ENCODE results near the gene KCNK10. TPM values are rescaled to one million over a fixed set of nuclear protein-coding genes. Genes with fewer than 3 reads are reported as not detected.

The KCNK10 gene
- total RNA-seq, 5 donors from 2014 or later (not counting 1 experiment from before 2014, with no cell fraction given), result not detected

DNA sequence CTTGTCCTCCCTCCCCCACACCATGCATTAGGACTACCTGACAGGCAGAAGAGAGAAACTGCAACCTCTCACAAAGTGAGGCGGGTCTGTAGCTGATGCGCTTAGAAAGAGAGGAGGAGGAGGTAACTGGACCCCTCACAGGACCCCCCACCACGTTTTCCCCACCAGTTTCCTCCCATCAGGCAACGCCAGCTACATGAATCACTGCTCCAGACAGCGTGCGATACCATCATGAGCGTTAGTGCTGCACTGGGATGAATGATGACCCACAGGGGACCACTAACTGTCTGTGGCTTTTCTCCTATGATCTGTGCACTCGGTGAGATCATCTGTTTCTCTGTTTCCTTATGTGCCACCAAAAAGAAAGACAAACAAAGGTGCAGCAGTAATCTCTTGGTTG lies 77.7 kb downstream of the KCNK10 start:
- no peaks in the 10 kb centered on the region for H3K9me3 ChIP-seq
- ChIA-PET POLR2A (interaction anchor here in 1 of 2 donors (0.5 kb wide), 1 partner anchor 11 kb away, joined by 4 read pairs; no protein-coding TSS in a partner anchor), CTCF (no interaction called here)
- Mint-ChIP-seq H3K36me3 (no peaks in the 10 kb centered on the region), H3K4me3 (no peak overlapping the region), H3K4me1 (no peaks in the 10 kb centered on the region), H3K27me3 (peaks cover 29 to 59% of the 10 kb centered on the region in 2 donors), H3K27ac (no peak overlapping the region), H3K9me3 (no peaks in the 10 kb centered on the region)
- H3K4me1 ChIP-seq (ENCODE audit: control insufficient read depth in 1 of 2, extremely low read depth in 1 of 2, insufficient read depth in 2 of 2, low read length in 2 of 2), result no peaks in the 10 kb centered on the region
- 47% methylated on average over 6 of the region's 8 CpGs for WGBS (ENCODE audit: insufficient coverage)
- H3K36me3 ChIP-seq (ENCODE audit: control insufficient read depth in 2 of 2, extremely low read depth in 1 of 2, insufficient read depth in 1 of 2, low read length in 1 of 2), result no peaks in the 10 kb centered on the region
- no peak overlapping the region for H3K27ac ChIP-seq (ENCODE audit: low read length)
- ATAC-seq (replicated peaks in 1 of 4), result no peak
- H3K27me3 ChIP-seq (replicated peaks in 1 of 2; ENCODE audit: control insufficient read depth in 2 of 2, extremely low read depth in 1 of 2, insufficient read depth in 2 of 2, low read length in 1 of 2), result peaks cover 0 to 7% of the 10 kb centered on the region in 2 experiments
- no peak overlapping the region for H3K4me3 ChIP-seq (ENCODE audit: control insufficient read depth in 1 of 2, extremely low read depth in 1 of 2, low read length in 1 of 2)
- no peak for DNase-seq

GRCh38 chr14:88243946-88244345 lies 79.1 kb downstream of the KCNK10 start:
- Histone ChIP-seq H3K4me3 (ENCODE audit: control insufficient read depth in 1 of 2, extremely low read depth in 1 of 2, low read length in 1 of 2) (no peak overlapping the region), H3K27me3 (replicated peaks in 1 of 2; ENCODE audit: control insufficient read depth in 2 of 2, extremely low read depth in 1 of 2, insufficient read depth in 2 of 2, low read length in 1 of 2) (peaks cover 0 to 5% of the 10 kb centered on the region in 2 experiments), H3K27ac (ENCODE audit: low read length) (no peak overlapping the region), H3K4me1 (ENCODE audit: control insufficient read depth in 1 of 2, extremely low read depth in 1 of 2, insufficient read depth in 2 of 2, low read length in 2 of 2) (no peaks in the 10 kb centered on the region), H3K36me3 (ENCODE audit: control insufficient read depth in 2 of 2, extremely low read depth in 1 of 2, insufficient read depth in 1 of 2, low read length in 1 of 2) (no peaks in the 10 kb centered on the region), H3K9me3 (no peaks in the 10 kb centered on the region)
- POLR2A ChIA-PET, result interaction anchor here in 1 of 2 donors (0.7 kb wide), 1 partner anchor 74 kb away, joined by 3 read pairs; no protein-coding TSS in a partner anchor
- CTCF ChIA-PET, result no interaction called here
- no peaks in the 10 kb centered on the region for H3K36me3 Mint-ChIP-seq
- no peaks in the 10 kb centered on the region for H3K4me1 Mint-ChIP-seq
- no peaks in the 10 kb centered on the region for H3K9me3 Mint-ChIP-seq
- H3K27ac Mint-ChIP-seq, result no peak overlapping the region
- H3K27me3 Mint-ChIP-seq, result peaks cover 30 to 57% of the 10 kb centered on the region in 2 donors
- WGBS (ENCODE audit: insufficient coverage), result no CpG with 5 or more reads among the region's 4 CpGs
- no peak for DNase-seq
- no peak for ATAC-seq (replicated peaks in 1 of 4)
- H3K4me3 Mint-ChIP-seq, result no peak overlapping the region

DNA sequence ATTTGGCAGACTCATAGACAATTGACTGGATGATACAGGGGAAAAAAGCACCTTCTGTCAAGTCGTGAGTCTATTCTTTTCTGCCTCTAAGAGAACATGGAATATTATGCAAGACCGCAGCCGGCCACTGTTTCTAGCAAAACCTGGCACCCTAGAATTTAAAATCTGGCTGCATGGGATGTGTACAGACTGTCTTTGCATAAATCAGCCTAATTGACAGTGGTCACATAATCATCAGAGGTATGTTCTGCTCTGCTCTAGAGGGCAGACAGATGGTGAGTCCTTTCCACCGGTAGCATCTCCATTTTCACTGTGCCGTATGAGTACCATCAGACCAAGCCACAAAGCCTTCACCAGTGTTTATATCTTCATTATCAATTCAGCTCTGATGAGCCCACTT lies 80.6 kb downstream of the KCNK10 start:
- WGBS (ENCODE audit: insufficient coverage), result 100% methylated on average over 2 of the region's 5 CpGs
- peaks cover 33 to 51% of the 10 kb centered on the region in 2 donors for H3K27me3 Mint-ChIP-seq
- no peak for ATAC-seq (replicated peaks in 1 of 4)

GRCh38 chr14:88241810-88242209 lies 81.3 kb downstream of the KCNK10 start:
- Mint-ChIP-seq H3K9me3 (no peaks in the 10 kb centered on the region), H3K27ac (no peak overlapping the region), H3K4me3 (no peak overlapping the region), H3K27me3 (peaks cover 29 to 53% of the 10 kb centered on the region in 2 donors), H3K4me1 (no peaks in the 10 kb centered on the region), H3K36me3 (no peaks in the 10 kb centered on the region)
- WGBS (ENCODE audit: insufficient coverage), result 80% methylated on average over 7 of the region's 9 CpGs
- H3K4me1 ChIP-seq (ENCODE audit: control insufficient read depth in 1 of 2, extremely low read depth in 1 of 2, insufficient read depth in 2 of 2, low read length in 2 of 2), result no peaks in the 10 kb centered on the region
- CTCF ChIA-PET, result interaction anchor here in 1 of 2 donors (0.7 kb wide), 1 partner anchor 9 kb away, joined by 6 read pairs; no protein-coding TSS in a partner anchor
- H3K27ac ChIP-seq (ENCODE audit: low read length), result no peak overlapping the region
- POLR2A ChIA-PET, result no interaction called here
- H3K9me3 ChIP-seq, result no peaks in the 10 kb centered on the region
- DNase-seq (no peak), ATAC-seq (replicated peaks in 1 of 4) (no peak)
- H3K36me3 ChIP-seq (ENCODE audit: control insufficient read depth in 2 of 2, extremely low read depth in 1 of 2, insufficient read depth in 1 of 2, low read length in 1 of 2), result no peaks in the 10 kb centered on the region
- H3K27me3 ChIP-seq (replicated peaks in 1 of 2; ENCODE audit: control insufficient read depth in 2 of 2, extremely low read depth in 1 of 2, insufficient read depth in 2 of 2, low read length in 1 of 2), result peaks cover 0 to 3% of the 10 kb centered on the region in 2 experiments
- no peak overlapping the region for H3K4me3 ChIP-seq (ENCODE audit: control insufficient read depth in 1 of 2, extremely low read depth in 1 of 2, low read length in 1 of 2)

More for the DNA sequence above, 80.6 kb downstream of the KCNK10 start:
- no peaks in the 10 kb centered on the region for H3K4me1 ChIP-seq (ENCODE audit: control insufficient read depth in 1 of 2, extremely low read depth in 1 of 2, insufficient read depth in 2 of 2, low read length in 2 of 2)
- no peak overlapping the region for H3K4me3 Mint-ChIP-seq
- CTCF ChIA-PET, result no interaction called here
- H3K27ac Mint-ChIP-seq, result no peak overlapping the region
- no peaks in the 10 kb centered on the region for H3K9me3 ChIP-seq
- H3K36me3 ChIP-seq (ENCODE audit: control insufficient read depth in 2 of 2, extremely low read depth in 1 of 2, insufficient read depth in 1 of 2, low read length in 1 of 2), result no peaks in the 10 kb centered on the region
- POLR2A ChIA-PET, result no interaction called here
- DNase-seq, result no peak
- no peaks in the 10 kb centered on the region for H3K36me3 Mint-ChIP-seq
- H3K4me3 ChIP-seq (ENCODE audit: control insufficient read depth in 1 of 2, extremely low read depth in 1 of 2, low read length in 1 of 2), result no peak overlapping the region
- H3K4me1 Mint-ChIP-seq, result no peaks in the 10 kb centered on the region
- no peaks in the 10 kb centered on the region for H3K9me3 Mint-ChIP-seq
- peaks cover 0 to 5% of the 10 kb centered on the region in 2 experiments for H3K27me3 ChIP-seq (replicated peaks in 1 of 2; ENCODE audit: control insufficient read depth in 2 of 2, extremely low read depth in 1 of 2, insufficient read depth in 2 of 2, low read length in 1 of 2)
- H3K27ac ChIP-seq (ENCODE audit: low read length), result no peak overlapping the region

- Histone ChIP-seq H3K4me3 (ENCODE audit: control insufficient read depth in 1 of 2, extremely low read depth in 1 of 2, low read length in 1 of 2) (no peak overlapping the region), H3K9me3 (no peaks in the 10 kb centered on the region), H3K4me1 (ENCODE audit: control insufficient read depth in 1 of 2, extremely low read depth in 1 of 2, insufficient read depth in 2 of 2, low read length in 2 of 2) (no peaks in the 10 kb centered on the region), H3K27ac (ENCODE audit: low read length) (no peak overlapping the region), H3K27me3 (replicated peaks in 1 of 2; ENCODE audit: control insufficient read depth in 2 of 2, extremely low read depth in 1 of 2, insufficient read depth in 2 of 2, low read length in 1 of 2) (no peaks in the 10 kb centered on the region), H3K36me3 (ENCODE audit: control insufficient read depth in 2 of 2, extremely low read depth in 1 of 2, insufficient read depth in 1 of 2, low read length in 1 of 2) (no peaks in the 10 kb centered on the region)
- Mint-ChIP-seq H3K4me1 (no peaks in the 10 kb centered on the region), H3K27ac (no peak overlapping the region), H3K27me3 (peaks cover 17 to 34% of the 10 kb centered on the region in 2 donors), H3K4me3 (no peak overlapping the region), H3K9me3 (peaks cover 4 to 7% (median 6%) of the 10 kb centered on the region in 3 donors), H3K36me3 (peaks cover 3% of the 10 kb centered on the region)
- ATAC-seq (replicated peaks in 1 of 4) (no peak), DNase-seq (no peak)
- ChIA-PET CTCF (interaction anchor here in 1 of 2 donors (0.8 to 1.2 kb wide), 2 partner anchors 287 to 288 kb away, joined by 3 to 7 read pairs; no protein-coding TSS in a partner anchor), POLR2A (no interaction called here)
- WGBS (ENCODE audit: insufficient coverage), result no CpG with 5 or more reads among the region's 4 CpGs
Observed at GRCh38 chr14:88234442-88234841, 88.6 kb downstream of the KCNK10 start.

DNA sequence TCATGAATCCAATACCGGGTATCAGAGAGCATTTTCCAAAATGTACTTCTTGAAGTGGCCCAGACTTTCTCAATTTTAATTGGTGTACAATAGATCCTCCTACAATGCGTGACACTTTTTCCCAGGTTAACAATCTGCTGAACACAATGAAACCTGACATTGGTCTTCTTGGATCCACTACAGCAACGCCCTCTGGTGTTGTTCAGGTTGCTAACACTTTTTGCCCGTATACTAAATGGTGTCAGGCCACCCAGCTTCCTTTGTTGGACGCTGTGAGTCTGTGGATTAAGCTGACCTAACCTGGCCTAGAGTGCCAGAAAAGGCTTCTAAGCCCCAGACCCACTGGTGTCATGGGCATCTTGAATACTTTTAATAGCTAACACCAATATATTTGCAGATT lies 89.2 kb downstream of the KCNK10 start:
- CTCF ChIA-PET, result interaction anchor here in 1 of 2 donors (0.8 to 1.2 kb wide), 2 partner anchors 286 to 288 kb away, joined by 3 to 7 read pairs; no protein-coding TSS in a partner anchor
- H3K36me3 Mint-ChIP-seq, result peaks cover 3% of the 10 kb centered on the region
- 89% methylated on average over 4 of the region's 5 CpGs for WGBS (ENCODE audit: insufficient coverage)
- POLR2A ChIA-PET, result no interaction called here
- no peak for ATAC-seq (replicated peaks in 1 of 4)
- peaks cover 4 to 7% (median 6%) of the 10 kb centered on the region in 3 donors for H3K9me3 Mint-ChIP-seq
- H3K27me3 ChIP-seq (replicated peaks in 1 of 2; ENCODE audit: control insufficient read depth in 2 of 2, extremely low read depth in 1 of 2, insufficient read depth in 2 of 2, low read length in 1 of 2), result no peaks in the 10 kb centered on the region
- H3K27ac ChIP-seq (ENCODE audit: low read length), result no peak overlapping the region
- no peaks in the 10 kb centered on the region for H3K36me3 ChIP-seq (ENCODE audit: control insufficient read depth in 2 of 2, extremely low read depth in 1 of 2, insufficient read depth in 1 of 2, low read length in 1 of 2)
- no peaks in the 10 kb centered on the region for H3K9me3 ChIP-seq
- DNase-seq, result peak in 1 of 35 experiments; percentile 16
- H3K27ac Mint-ChIP-seq, result no peak overlapping the region
- H3K4me3 ChIP-seq (ENCODE audit: control insufficient read depth in 1 of 2, extremely low read depth in 1 of 2, low read length in 1 of 2), result no peak overlapping the region
- H3K4me1 Mint-ChIP-seq, result no peaks in the 10 kb centered on the region
- no peaks in the 10 kb centered on the region for H3K4me1 ChIP-seq (ENCODE audit: control insufficient read depth in 1 of 2, extremely low read depth in 1 of 2, insufficient read depth in 2 of 2, low read length in 2 of 2)
- no peak overlapping the region for H3K4me3 Mint-ChIP-seq
- peaks cover 14 to 31% of the 10 kb centered on the region in 2 donors for H3K27me3 Mint-ChIP-seq
